Stimulated activated naive CD8-positive, alpha-beta T cell treated with anti-CD3 and anti-CD28 coated beads, Interleukin-15, Interleukin-2, amounts not matched to agents 100 ng/mL and 50 ng/mL, for 24 hours (primary cell): ENCODE data around the gene CENPP.

ENCODE experiments used
- H3K27ac Mint-ChIP-seq: one replicate; pipeline ENCODE4 v1.8.0; 2021; ENCODE audit warnings: mild to moderate bottlenecking, mixed read lengths
- H3K27me3 Mint-ChIP-seq: one replicate; pipeline ENCODE4 v1.8.0; 2021; ENCODE audit warnings: mixed read lengths
- H3K36me3 Mint-ChIP-seq: one replicate; pipeline ENCODE4 v1.8.0; 2021; ENCODE audit warnings: low read depth, mixed read lengths
- H3K4me1 Mint-ChIP-seq: one replicate; pipeline ENCODE4 v1.8.0; 2021; ENCODE audit warnings: low read depth, mixed read lengths
- H3K4me3 Mint-ChIP-seq: one replicate; pipeline ENCODE4 v1.8.0; 2021; ENCODE audit warnings: mild to moderate bottlenecking, mixed read lengths
- H3K9me3 Mint-ChIP-seq: one replicate; pipeline ENCODE4 v1.8.0; 2021; ENCODE audit warnings: mixed read lengths

Gene CENPP

DNA sequence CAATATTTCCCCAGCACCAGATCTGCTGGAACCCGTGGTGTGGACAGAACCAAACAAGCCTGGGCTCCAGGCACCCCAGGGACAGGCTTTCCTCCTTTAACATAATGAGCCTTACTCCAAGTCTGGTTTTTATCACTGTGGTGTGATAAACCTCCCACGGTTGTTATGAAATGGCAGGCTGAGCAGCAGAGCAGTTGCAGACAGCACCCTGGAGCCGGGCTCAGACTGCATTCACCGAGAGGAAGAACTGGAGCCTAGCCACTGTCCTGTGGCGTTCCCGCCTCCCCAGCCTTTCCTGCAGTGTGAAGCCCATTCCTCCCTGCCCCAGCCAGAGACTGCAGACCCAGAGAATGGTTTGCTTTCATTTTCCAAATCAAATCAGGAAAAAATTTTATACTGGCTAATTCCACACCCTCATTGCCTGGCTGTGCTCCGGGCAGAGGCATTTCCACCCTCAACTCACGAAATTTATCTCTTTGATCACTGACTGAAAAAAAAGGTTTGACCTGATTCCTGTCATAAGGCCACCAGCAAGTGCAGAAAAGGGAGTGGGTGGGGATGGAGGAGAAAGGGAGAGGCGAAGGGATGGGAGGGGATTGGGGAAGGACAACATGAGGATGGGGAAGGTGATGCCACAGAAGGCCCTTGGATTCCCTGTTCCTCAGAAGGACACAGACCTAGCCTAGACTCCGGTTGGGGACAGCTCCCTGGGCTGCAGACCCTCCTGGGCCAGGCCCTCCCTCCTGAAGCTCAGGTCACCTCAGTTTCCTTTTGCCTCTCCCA, 325.3 kb downstream of the CENPP start:
- no peaks in the 10 kb centered on the region for H3K27me3 Mint-ChIP-seq
- H3K9me3 Mint-ChIP-seq = no peaks in the 10 kb centered on the region
- H3K27ac Mint-ChIP-seq = no peak overlapping the region
- H3K36me3 Mint-ChIP-seq = peaks cover 40% of the 10 kb centered on the region
- no peak overlapping the region for H3K4me3 Mint-ChIP-seq
- no peaks in the 10 kb centered on the region for H3K4me1 Mint-ChIP-seq

DNA sequence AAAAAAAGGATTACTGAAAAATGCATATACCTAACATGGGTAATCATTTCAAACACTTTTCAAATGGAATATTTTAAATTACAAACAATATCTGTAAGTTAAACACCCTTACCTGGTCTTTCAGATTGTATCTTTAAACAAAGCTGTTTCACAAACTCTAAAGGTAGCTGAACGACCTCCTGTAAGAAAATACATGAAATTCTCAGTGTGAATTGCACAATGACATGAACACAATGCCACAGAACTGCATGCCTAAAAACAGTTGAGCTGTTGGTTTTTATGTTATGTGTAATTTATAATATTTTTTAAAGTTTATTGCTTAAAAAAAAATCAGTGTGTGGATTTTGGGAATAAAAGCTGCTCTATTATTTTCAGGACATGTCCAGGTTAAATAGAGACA, 326.7 kb downstream of the CENPP start:
- no peaks in the 10 kb centered on the region for H3K9me3 Mint-ChIP-seq
- no peak overlapping the region for H3K27ac Mint-ChIP-seq
- no peak overlapping the region for H3K4me3 Mint-ChIP-seq
- H3K36me3 Mint-ChIP-seq = peaks cover 37% of the 10 kb centered on the region
- no peaks in the 10 kb centered on the region for H3K4me1 Mint-ChIP-seq
- no peaks in the 10 kb centered on the region for H3K27me3 Mint-ChIP-seq

DNA sequence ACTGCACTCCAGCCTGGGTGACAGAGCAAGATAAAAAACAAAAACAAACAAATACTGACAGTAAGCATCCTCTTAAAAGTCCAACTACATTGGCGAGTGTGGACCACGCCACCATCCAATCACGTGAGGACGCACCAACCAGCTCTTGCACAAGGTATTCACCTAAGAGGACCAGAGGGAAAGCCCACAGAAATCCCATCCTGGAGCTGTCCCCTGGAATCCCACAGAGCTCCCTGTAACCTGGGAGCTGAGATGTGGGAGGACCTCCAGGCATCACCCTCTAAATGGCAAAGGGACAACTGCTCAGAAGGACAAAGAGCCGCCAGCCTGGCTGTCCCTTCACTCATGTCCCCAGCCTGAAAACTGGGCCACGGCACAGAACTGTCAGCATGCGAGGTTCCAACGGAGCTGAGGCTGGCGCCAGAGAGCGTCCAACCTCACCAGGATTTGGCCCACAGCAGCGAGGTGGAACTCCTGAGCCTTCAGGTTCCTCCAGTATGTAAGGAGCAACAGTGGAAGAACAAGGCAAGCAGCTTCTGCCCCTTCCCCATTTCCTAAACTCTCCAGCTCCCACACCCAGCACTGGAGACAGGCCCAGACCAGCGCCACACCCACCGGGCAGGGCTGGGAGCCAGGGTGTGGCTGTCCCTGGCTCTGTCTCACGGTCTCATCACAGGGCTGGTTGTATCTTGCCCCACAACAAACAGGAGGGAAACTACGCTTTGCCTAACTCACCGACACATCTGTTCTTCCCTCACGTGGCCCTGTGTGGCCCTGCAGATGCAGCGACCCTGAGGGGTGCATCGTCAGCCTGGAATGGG, 328.9 kb downstream of the CENPP start:
- Mint-ChIP-seq H3K4me1 (no peaks in the 10 kb centered on the region), H3K4me3 (no peak overlapping the region), H3K9me3 (no peaks in the 10 kb centered on the region), H3K36me3 (peaks cover 27% of the 10 kb centered on the region), H3K27me3 (no peaks in the 10 kb centered on the region), H3K27ac (no peak overlapping the region)

DNA sequence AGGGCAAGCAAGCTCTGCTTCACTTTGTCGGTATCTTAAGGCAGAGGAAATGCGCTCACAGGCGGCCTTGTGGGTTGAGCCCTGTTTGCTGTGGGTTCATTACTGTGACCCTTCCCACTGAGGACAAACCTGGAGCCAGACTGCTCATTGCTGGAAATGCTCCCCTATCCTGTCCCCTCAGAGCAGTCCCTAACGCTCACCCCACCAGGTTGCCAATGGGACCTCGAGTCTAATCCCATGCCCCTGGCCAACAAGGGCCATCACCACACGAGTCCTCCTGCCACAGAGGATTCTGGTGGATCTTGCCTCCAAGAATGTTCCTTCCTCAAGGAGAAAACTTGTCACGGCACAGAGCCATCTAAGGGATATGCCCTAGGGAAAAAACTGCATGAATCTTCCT, 329.6 kb downstream of the CENPP start:
- H3K9me3 Mint-ChIP-seq = no peaks in the 10 kb centered on the region
- no peaks in the 10 kb centered on the region for H3K4me1 Mint-ChIP-seq
- peaks cover 27% of the 10 kb centered on the region for H3K36me3 Mint-ChIP-seq
- H3K27ac Mint-ChIP-seq = no peak overlapping the region
- H3K4me3 Mint-ChIP-seq = no peak overlapping the region
- no peaks in the 10 kb centered on the region for H3K27me3 Mint-ChIP-seq

DNA sequence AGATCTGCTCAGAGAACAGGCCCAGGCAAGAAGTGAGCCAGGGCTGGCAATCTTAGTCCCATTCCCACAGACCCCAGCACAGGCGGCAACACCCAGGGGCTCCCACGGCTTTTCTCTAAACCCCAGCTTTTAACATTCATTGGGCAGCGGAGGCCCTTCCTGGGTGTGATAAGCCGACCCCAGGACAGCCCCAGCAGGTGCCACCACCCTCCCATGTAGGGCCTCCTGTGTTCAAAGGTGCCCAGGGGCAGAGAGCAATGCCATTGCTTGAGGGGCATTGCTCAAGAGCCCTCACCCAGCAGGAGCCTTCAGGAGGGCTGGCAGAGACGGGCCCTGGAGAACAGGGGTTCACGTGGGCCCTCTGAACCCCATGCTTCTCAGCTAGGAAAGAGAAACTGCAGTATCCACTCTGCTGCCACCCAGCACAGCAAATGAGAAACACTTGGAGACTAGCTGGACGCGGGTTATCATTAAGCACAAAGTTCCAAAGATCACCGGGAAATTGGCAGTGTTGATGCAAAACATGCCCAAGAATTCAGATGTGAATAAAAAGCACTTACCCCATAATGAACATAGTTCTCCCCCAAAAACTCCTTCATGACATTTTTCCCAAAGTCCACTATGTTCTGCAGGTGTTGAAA, 330.3 kb downstream of the CENPP start:
- Mint-ChIP-seq H3K4me1 (no peaks in the 10 kb centered on the region), H3K27me3 (no peaks in the 10 kb centered on the region), H3K4me3 (no peak overlapping the region), H3K9me3 (no peaks in the 10 kb centered on the region), H3K36me3 (peaks cover 27% of the 10 kb centered on the region), H3K27ac (no peak overlapping the region)

DNA sequence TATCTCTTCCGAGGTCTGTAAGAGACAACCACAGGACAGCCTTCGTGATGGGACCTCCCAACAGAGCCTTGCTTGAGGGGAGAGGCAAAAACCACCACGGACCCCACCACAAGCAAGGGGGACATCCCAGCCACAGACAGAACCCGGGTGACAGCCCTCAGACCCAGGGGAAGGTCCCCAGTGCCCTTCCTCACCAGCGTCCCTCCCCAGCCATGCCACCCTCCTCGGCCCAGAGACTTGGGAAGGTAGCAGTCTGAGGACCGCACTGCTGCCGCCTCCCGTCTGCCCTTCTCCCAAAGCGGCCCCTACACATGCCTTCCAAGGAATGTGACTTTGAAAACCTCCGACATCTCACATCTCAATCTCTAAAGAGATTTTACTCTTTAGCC, 330.8 kb downstream of the CENPP start:
- H3K4me1 Mint-ChIP-seq = no peaks in the 10 kb centered on the region
- peaks cover 29% of the 10 kb centered on the region for H3K36me3 Mint-ChIP-seq
- no peaks in the 10 kb centered on the region for H3K27me3 Mint-ChIP-seq
- no peak overlapping the region for H3K4me3 Mint-ChIP-seq
- no peaks in the 10 kb centered on the region for H3K9me3 Mint-ChIP-seq
- H3K27ac Mint-ChIP-seq = no peak overlapping the region

DNA sequence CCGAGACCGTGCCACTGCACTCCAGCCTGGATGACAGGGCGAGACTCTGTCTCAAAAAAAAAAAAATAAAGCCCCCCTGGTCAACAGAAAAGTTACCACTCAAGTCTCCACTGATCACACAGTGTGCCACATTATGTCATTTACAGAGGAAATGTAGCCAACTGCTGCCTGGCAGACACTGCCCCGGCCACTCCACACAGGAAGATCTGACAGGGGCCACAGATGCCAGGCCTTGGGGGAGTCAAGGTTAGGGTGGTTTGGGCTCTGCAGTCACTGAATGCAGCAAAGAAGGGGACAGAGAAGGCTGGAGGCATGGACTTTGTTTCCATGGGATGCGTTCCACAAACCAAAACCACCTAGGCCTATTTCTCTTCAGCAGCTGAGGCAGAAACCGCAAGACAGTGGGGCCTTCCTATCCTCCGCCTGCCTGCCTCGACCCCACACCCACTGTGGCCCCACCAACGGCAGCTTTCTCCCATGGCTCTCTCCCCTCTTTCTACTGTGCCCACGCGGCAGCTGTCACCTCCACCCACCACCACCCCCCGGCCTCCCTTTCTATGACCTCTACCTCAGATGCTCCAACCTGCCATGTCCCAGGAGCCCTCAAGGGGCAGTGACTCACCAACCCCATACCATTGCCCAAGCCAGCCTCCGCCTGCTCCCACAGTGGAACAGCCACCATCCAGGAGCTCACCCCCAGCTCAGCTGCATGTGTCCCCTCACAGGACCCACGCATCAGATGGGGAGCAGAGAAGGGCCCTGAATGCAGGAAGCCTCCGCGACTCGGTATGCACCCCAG, 331.7 kb downstream of the CENPP start:
- H3K4me1 Mint-ChIP-seq = no peaks in the 10 kb centered on the region
- H3K36me3 Mint-ChIP-seq = peaks cover 32% of the 10 kb centered on the region
- H3K27me3 Mint-ChIP-seq = no peaks in the 10 kb centered on the region
- no peak overlapping the region for H3K4me3 Mint-ChIP-seq
- no peaks in the 10 kb centered on the region for H3K9me3 Mint-ChIP-seq
- H3K27ac Mint-ChIP-seq = no peak overlapping the region

DNA sequence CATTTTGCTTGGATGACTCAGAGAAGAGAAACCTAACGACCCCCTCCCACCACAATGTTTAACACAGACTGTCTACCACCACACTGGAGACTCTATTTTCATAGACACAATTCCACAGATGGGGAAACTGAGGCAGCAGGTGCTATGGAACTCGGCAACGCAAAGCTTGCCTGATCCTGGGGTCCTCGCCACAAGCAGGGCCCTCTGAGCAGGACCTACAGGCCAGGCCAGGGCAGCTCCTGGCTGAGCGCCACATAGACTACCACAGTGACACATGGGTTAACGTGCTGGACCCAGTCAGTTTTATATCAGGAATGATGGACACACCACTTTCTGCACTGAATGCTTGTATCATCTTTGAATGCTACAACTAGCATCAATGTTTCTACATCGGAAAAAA, 332.4 kb downstream of the CENPP start:
- peaks cover 29% of the 10 kb centered on the region for H3K36me3 Mint-ChIP-seq
- H3K9me3 Mint-ChIP-seq = no peaks in the 10 kb centered on the region
- no peaks in the 10 kb centered on the region for H3K27me3 Mint-ChIP-seq
- H3K4me1 Mint-ChIP-seq = peaks cover 1% of the 10 kb centered on the region
- H3K4me3 Mint-ChIP-seq = no peak overlapping the region
- no peak overlapping the region for H3K27ac Mint-ChIP-seq

DNA sequence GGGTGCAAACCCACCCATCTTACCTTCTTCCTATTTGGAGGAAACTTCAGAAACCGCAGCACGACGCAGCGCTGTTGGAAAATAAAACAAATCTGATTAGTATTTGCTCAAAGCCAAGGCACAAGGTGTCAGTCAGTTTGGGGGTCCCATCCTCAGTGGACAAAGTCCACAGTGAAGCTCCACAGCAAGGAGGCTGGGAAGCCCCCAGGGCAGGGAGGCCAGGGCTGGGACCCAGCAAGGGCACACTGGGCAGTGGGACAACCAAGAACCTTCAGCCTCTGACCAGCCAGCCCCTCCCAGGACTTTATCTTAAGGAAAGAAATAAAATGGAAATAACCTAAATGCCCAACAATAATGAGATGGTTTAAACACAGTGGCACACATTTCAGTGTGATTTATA, 332.9 kb downstream of the CENPP start:
- H3K36me3 Mint-ChIP-seq = peaks cover 32% of the 10 kb centered on the region
- no peaks in the 10 kb centered on the region for H3K9me3 Mint-ChIP-seq
- no peak overlapping the region for H3K4me3 Mint-ChIP-seq
- H3K27me3 Mint-ChIP-seq = no peaks in the 10 kb centered on the region
- peaks cover 6% of the 10 kb centered on the region for H3K4me1 Mint-ChIP-seq
- no peak overlapping the region for H3K27ac Mint-ChIP-seq

DNA sequence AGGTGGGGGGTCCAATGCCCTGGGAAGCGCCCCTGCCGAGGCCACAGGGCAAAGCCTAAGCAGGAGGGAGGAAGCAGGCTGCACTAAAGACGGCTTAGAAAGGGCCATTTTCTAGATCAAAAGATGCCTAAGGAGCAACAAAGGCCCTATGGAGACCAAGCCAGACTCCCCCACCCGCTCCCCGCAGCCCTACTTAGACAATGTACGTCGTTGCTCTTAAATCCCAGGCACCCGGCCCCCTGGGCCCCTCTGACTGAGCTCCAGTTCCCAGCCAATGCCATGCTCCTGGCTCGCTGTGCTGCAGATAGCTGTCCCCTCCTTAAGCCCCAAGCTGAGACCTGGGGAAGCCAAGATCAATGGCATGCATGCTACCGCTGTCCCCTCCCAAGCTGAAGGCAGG, 333.8 kb downstream of the CENPP start:
- H3K27me3 Mint-ChIP-seq = no peaks in the 10 kb centered on the region
- no peak overlapping the region for H3K27ac Mint-ChIP-seq
- H3K36me3 Mint-ChIP-seq = peaks cover 34% of the 10 kb centered on the region
- no peak overlapping the region for H3K4me3 Mint-ChIP-seq
- peaks cover 14% of the 10 kb centered on the region for H3K4me1 Mint-ChIP-seq
- H3K9me3 Mint-ChIP-seq = no peaks in the 10 kb centered on the region

DNA sequence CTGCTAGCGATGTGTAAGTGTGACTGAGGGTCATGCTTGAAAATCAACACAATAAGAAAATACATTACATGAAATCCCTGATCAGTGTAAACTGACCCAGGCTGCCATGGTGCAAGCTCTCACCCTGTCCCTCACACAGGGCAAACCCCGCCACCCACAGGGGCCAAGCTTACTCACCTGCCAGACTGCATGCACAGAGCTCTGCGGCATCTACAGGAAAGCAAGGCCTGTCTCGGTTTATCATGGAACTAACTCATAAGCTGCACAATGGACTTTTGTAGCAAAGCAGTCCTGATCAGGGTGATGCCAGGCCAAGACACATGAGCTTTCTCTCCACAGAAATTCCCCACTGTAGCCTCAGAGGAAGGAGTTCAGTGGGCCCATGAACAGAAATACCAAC, 334.5 kb downstream of the CENPP start:
- H3K4me3 Mint-ChIP-seq = no peak overlapping the region
- peaks cover 30% of the 10 kb centered on the region for H3K36me3 Mint-ChIP-seq
- no peak overlapping the region for H3K27ac Mint-ChIP-seq
- H3K9me3 Mint-ChIP-seq = no peaks in the 10 kb centered on the region
- peaks cover 21% of the 10 kb centered on the region for H3K4me1 Mint-ChIP-seq
- H3K27me3 Mint-ChIP-seq = no peaks in the 10 kb centered on the region

DNA sequence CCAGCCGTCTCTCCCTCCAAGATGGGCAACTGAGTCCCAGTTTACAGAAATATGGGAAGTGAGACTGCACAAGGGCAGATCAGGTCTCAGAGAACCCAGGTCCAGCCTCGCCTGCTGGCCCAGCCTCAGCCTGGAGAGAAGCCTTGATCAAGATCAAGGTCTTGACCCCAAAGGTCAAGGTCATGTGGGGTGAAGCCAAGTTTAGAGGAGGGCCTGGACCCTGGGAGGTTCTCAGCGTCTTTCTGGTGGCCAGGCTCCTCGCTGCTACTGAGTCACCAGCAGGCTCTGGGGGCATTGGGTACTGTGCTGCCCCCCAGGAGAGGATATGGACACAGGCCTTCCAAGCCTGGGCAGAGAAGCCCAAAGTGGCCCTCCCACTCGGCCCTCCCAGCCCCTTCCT, 335.4 kb downstream of the CENPP start:
- Mint-ChIP-seq H3K36me3 (peaks cover 34% of the 10 kb centered on the region), H3K4me3 (no peak overlapping the region), H3K27me3 (no peaks in the 10 kb centered on the region), H3K9me3 (no peaks in the 10 kb centered on the region), H3K4me1 (peaks cover 27% of the 10 kb centered on the region), H3K27ac (no peak overlapping the region)

DNA sequence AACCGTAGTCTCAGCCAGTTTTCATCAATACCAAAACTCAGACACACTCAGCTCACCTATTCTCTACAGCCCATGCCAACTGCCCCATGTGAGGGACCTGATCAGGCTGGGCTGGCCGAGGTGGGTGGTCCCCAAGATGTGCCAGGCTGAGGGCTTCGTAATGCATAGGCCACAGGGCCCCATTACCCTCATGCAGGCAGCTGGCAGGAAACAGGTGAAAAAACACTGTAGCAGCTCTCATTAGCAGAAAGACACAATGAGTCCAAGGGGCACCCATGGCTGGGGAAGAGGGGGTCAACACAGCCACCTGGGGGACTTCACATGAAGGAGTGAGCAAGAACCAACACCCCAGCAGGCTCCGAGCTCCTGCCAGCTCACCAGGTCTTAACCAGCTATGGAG, 336.0 kb downstream of the CENPP start:
- Mint-ChIP-seq H3K36me3 (peaks cover 31% of the 10 kb centered on the region), H3K4me1 (peaks cover 31% of the 10 kb centered on the region), H3K27ac (peak overlapping the region; percentile 1), H3K27me3 (no peaks in the 10 kb centered on the region), H3K9me3 (no peaks in the 10 kb centered on the region), H3K4me3 (no peak overlapping the region)

DNA sequence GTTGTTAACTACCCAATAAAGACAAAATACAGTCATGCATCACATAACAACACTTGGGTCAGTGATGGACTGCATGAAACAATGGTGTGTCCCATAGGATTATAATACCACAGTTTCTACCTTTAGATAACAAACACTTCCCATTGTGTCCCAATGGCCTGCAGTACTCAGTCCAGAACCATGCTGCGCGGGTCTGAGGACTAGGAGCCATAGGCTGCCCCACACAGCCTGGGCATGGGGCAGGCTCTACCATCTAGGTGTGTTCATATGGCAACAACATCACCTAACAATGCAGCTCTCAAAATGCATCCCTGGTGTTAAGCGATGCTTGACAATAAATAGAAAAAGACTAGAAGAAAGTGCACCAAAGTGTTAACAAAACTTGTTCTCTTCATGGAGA, 337.4 kb downstream of the CENPP start:
- H3K36me3 Mint-ChIP-seq = peaks cover 37% of the 10 kb centered on the region
- no peaks in the 10 kb centered on the region for H3K9me3 Mint-ChIP-seq
- H3K27me3 Mint-ChIP-seq = no peaks in the 10 kb centered on the region
- peak overlapping the region; percentile 49 for H3K27ac Mint-ChIP-seq
- H3K4me1 Mint-ChIP-seq = peaks cover 44% of the 10 kb centered on the region
- H3K4me3 Mint-ChIP-seq = no peak overlapping the region

DNA sequence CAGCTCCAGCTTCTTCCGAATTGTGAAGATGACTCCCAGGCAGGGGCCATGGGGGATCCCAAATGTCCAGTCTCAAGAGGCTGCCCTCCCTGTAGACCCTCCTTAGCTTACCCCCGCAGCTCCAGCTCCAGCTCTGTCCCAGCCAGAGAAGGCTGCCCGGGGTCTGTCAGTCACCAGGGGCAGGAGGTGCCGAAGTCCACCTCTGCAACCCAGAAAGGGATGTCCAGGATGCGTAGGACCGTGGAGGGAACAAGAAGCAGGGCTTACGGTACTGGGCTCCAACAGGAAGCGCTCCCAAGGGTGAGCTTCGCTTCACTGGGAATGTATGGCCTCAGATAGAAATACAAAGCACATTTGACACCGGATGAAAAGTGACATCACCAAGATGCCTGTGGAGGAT, 338.2 kb downstream of the CENPP start:
- Mint-ChIP-seq H3K4me3 (no peak overlapping the region), H3K27ac (no peak overlapping the region), H3K9me3 (no peaks in the 10 kb centered on the region), H3K36me3 (peaks cover 40% of the 10 kb centered on the region), H3K4me1 (peaks cover 52% of the 10 kb centered on the region), H3K27me3 (no peaks in the 10 kb centered on the region)
